ENCODE data around the gene TFAM. TPM values are rescaled to one million over a fixed set of nuclear protein-coding genes. Genes with fewer than 3 reads are reported as not detected.
"Not testable (repeated sequence)": the region's sequence is repeated elsewhere in the genome, so short reads cannot be mapped to it uniquely, and the experiment has no call there.

TFAM gene
- total RNA-seq, 1 donor from 2014 or later = 13.3 TPM

DNA sequence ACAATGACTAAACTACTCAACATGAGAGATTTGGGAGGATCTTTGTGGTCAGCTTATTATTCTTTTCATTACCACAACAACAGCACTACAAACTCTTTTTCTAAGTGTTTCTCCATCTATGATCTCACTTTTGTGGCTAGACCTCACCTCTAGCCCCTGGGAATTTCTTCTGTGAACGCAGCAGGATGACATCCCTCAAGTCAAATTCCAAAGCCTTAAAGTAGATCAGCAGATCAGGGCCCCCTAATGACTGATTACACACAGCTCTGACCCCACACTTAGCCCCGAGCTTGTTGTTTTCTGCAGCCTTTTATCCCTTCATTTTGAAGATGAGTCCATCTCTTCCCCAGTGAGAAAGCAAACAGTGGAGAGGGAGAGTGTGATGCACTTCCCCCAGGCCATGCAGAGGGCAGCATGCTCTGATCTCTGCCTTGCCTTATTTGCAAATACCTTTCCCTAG lies 27.3 kb downstream of the TFAM start:
- no peaks in the 10 kb centered on the region for H3K36me3 ChIP-seq
- H3K4me3 ChIP-seq = no peak overlapping the region
- no peaks in the 10 kb centered on the region for H3K9me3 ChIP-seq
- no peak for DNase-seq (ENCODE audit: extremely low spot score in 2 of 2)
- TF ChIP-seq POLR2A (IDR thresholded peaks at IDR 0.05) (no peak), POLR2AphosphoS5 (IDR thresholded peaks at IDR 0.05; ENCODE audit: insufficient read depth in 1 of 2, low read depth in 1 of 2) (no peak), CTCF (IDR thresholded peaks at IDR 0.05) (no peak)
- H3K27me3 ChIP-seq = no peaks in the 10 kb centered on the region
- intact Hi-C loops (cut with DNase I) = no loop called here
- H3K4me1 ChIP-seq = no peaks in the 10 kb centered on the region
- H3K27ac ChIP-seq = no peak overlapping the region

GRCh38 chr10:58414270-58415041 lies 29.2 kb downstream of the TFAM start:
- intact Hi-C loops (cut with DNase I) = no loop called here
- Histone ChIP-seq H3K27ac (no peak overlapping the region), H3K27me3 (no peaks in the 10 kb centered on the region), H3K4me3 (no peak overlapping the region), H3K36me3 (no peaks in the 10 kb centered on the region), H3K4me1 (no peaks in the 10 kb centered on the region), H3K9me3 (no peaks in the 10 kb centered on the region)
- TF ChIP-seq CTCF (IDR thresholded peaks at IDR 0.05) = peak in 1 of 3 experiments; percentile 40
- no peak for TF ChIP-seq POLR2A (IDR thresholded peaks at IDR 0.05)
- TF ChIP-seq POLR2AphosphoS5 (IDR thresholded peaks at IDR 0.05; ENCODE audit: insufficient read depth in 1 of 2, low read depth in 1 of 2) = no peak
- no peak for DNase-seq (ENCODE audit: extremely low spot score in 2 of 2)

GRCh38 chr10:58415757-58416156 lies 30.5 kb downstream of the TFAM start:
- intact Hi-C loops (cut with DNase I) = no loop called here
- no peak for DNase-seq (ENCODE audit: extremely low spot score in 2 of 2)
- TF ChIP-seq POLR2AphosphoS5 (IDR thresholded peaks at IDR 0.05; ENCODE audit: insufficient read depth in 1 of 2, low read depth in 1 of 2) (no peak), CTCF (IDR thresholded peaks at IDR 0.05) (no peak), POLR2A (IDR thresholded peaks at IDR 0.05) (no peak)
- Histone ChIP-seq H3K9me3 (no peaks in the 10 kb centered on the region), H3K36me3 (no peaks in the 10 kb centered on the region), H3K4me1 (no peaks in the 10 kb centered on the region), H3K27ac (no peak overlapping the region), H3K27me3 (no peaks in the 10 kb centered on the region), H3K4me3 (no peak overlapping the region)

GRCh38 chr10:58417902-58418301 lies 32.7 kb downstream of the TFAM start:
- H3K27ac ChIP-seq; H3K9me3 ChIP-seq; DNase-seq (ENCODE audit: extremely low spot score in 2 of 2); H3K27me3 ChIP-seq; intact Hi-C loops (cut with DNase I); H3K36me3 ChIP-seq; H3K4me1 ChIP-seq; H3K4me3 ChIP-seq: not testable (repeated sequence)

- no peak overlapping the region for H3K4me3 ChIP-seq
- no peak overlapping the region for H3K27ac ChIP-seq
- H3K36me3 ChIP-seq = no peaks in the 10 kb centered on the region
- DNase-seq (ENCODE audit: extremely low spot score in 2 of 2) = no peak
- no peaks in the 10 kb centered on the region for H3K27me3 ChIP-seq
- TF ChIP-seq POLR2AphosphoS5 (IDR thresholded peaks at IDR 0.05; ENCODE audit: insufficient read depth in 1 of 2, low read depth in 1 of 2) (no peak), CTCF (IDR thresholded peaks at IDR 0.05) (no peak), POLR2A (IDR thresholded peaks at IDR 0.05) (no peak)
- intact Hi-C loops (cut with DNase I) = no loop called here
- no peaks in the 10 kb centered on the region for H3K4me1 ChIP-seq
- no peaks in the 10 kb centered on the region for H3K9me3 ChIP-seq
These were observed 39.0 kb downstream of the TFAM start for GRCh38 chr10:58424176-58424575.

DNA sequence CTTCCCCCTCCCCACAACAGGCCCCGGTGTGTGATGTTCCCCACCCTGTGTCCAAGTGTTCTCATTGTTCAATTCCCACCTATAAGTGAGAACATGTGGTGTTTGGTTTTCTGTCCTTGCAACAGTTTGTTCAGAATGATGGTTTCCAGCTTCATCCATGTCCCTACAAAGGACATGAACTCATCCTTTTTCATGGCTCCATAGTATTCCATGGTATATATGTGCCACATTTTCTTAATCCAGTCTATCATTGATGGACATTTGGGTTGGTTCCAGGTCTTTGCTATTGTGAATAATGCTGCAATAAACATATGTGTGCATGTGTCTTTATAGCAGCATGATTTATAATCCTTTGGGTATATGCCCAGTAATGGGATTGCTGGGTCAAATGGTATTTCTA lies 43.2 kb downstream of the TFAM start:
- H3K27ac ChIP-seq; intact Hi-C loops (cut with DNase I); H3K36me3 ChIP-seq; DNase-seq (ENCODE audit: extremely low spot score in 2 of 2); H3K4me1 ChIP-seq; H3K9me3 ChIP-seq; H3K4me3 ChIP-seq; H3K27me3 ChIP-seq: not testable (repeated sequence)
